ENCODE measurements around the gene YIPF1. TPM values are rescaled to one million over a fixed set of nuclear protein-coding genes. Genes with fewer than 3 reads are reported as not detected.

Gene YIPF1
- polyA plus RNA-seq, 3 donors = 24.4 to 51.9 (median 42.1) TPM

DNA sequence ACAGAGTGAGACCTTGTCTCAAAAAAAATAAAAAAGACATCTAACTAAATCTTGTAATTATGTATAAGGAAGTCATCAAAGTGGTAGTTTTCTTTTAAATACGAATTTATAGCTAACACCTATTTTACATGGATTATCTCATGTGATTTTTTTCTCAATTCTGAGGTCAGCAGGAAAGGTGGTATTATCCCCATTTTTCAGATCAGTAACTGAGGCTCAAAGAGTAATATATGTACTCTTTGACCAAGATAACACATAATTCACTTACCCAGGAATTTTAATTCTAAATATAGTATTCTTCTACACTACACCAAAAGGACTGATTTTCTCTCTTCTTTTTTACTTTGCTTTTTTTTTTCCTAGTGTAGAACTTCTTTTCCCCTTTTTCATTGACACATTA is 46.8 kb upstream of the YIPF1 start:
- peaks cover 30 to 67% of the 10 kb centered on the region in 2 donors for H3K36me3 Mint-ChIP-seq
- no CpG with 5 or more reads among the region's 1 CpG for WGBS (ENCODE audit: insufficient coverage)

GRCh38 chr1:53934170-53934765 is 44.7 kb upstream of the YIPF1 start:
- H3K79me2 ChIP-seq (ENCODE audit: insufficient read depth, low read length) = no peaks in the 10 kb centered on the region
- peaks cover 19 to 20% of the 10 kb centered on the region in 2 donors for H3K9me3 ChIP-seq (replicated peaks in 1 of 2; ENCODE audit: control insufficient read depth in 1 of 2, insufficient read depth in 1 of 2, low read length in 2 of 2)
- peaks cover 11 to 29% (median 18%) of the 10 kb centered on the region in 7 donors for H3K9me3 Mint-ChIP-seq
- H3K9ac ChIP-seq (ENCODE audit: insufficient read depth, low read length, poor library complexity, severe bottlenecking) = no peak overlapping the region
- no peaks in the 10 kb centered on the region for H3K27me3 ChIP-seq (ENCODE audit: control insufficient read depth in 2 of 2, insufficient read depth in 2 of 2, low read length in 2 of 2)
- TF ChIP-seq CTCF (IDR thresholded peaks at IDR 0.05) = no peak
- WGBS (ENCODE audit: insufficient coverage) = no CpG with 5 or more reads among the region's 1 CpG
- H3K27ac Mint-ChIP-seq = no peak overlapping the region
- no peaks in the 10 kb centered on the region for H3K4me1 Mint-ChIP-seq
- H3K4me1 ChIP-seq (ENCODE audit: control insufficient read depth in 1 of 2, insufficient read depth in 2 of 2, low read length in 2 of 2) = no peaks in the 10 kb centered on the region
- no peak overlapping the region for H3K27ac ChIP-seq (ENCODE audit: low read depth in 1 of 2, low read length in 2 of 2)
- no peak overlapping the region for H2AFZ ChIP-seq (ENCODE audit: insufficient read depth, low read depth, low read length, poor library complexity, severe bottlenecking)
- peaks cover 8 to 71% of the 10 kb centered on the region in 2 donors for H3K36me3 ChIP-seq (replicated peaks in 1 of 2; ENCODE audit: control insufficient read depth in 1 of 2, insufficient read depth in 2 of 2, low read length in 2 of 2)
- DNase-seq = no peak
- no peak overlapping the region for H3K4me3 Mint-ChIP-seq
- no peak overlapping the region for H3K4me3 ChIP-seq (replicated peaks in 1 of 3; ENCODE audit: low read depth in 2 of 3, low read length in 3 of 3)
- intact Hi-C loops (cut with micrococcal nuclease) = no loop called here
- no peak overlapping the region for H3K4me2 ChIP-seq (replicated peaks; ENCODE audit: extremely low read depth, low read length, poor library complexity, severe bottlenecking)
- H3K36me3 Mint-ChIP-seq = peaks cover 40 to 75% of the 10 kb centered on the region in 2 donors
- H4K20me1 ChIP-seq (ENCODE audit: insufficient read depth, low read length) = no peaks in the 10 kb centered on the region
- no peaks in the 10 kb centered on the region for H3K27me3 Mint-ChIP-seq (ENCODE audit: low read depth in 3 of 3)

More for the DNA sequence above, 46.8 kb upstream of the YIPF1 start:
- Mint-ChIP-seq H3K9me3 (peaks cover 11 to 29% (median 18%) of the 10 kb centered on the region in 7 donors), H3K4me1 (no peaks in the 10 kb centered on the region), H3K4me3 (no peak overlapping the region), H3K27ac (no peak overlapping the region), H3K27me3 (ENCODE audit: low read depth in 3 of 3) (no peaks in the 10 kb centered on the region)
- Histone ChIP-seq H3K4me1 (ENCODE audit: control insufficient read depth in 1 of 2, insufficient read depth in 2 of 2, low read length in 2 of 2) (no peaks in the 10 kb centered on the region), H3K4me2 (replicated peaks; ENCODE audit: extremely low read depth, low read length, poor library complexity, severe bottlenecking) (no peak overlapping the region), H2AFZ (ENCODE audit: insufficient read depth, low read depth, low read length, poor library complexity, severe bottlenecking) (no peak overlapping the region), H3K79me2 (ENCODE audit: insufficient read depth, low read length) (no peaks in the 10 kb centered on the region), H4K20me1 (ENCODE audit: insufficient read depth, low read length) (no peaks in the 10 kb centered on the region), H3K9ac (ENCODE audit: insufficient read depth, low read length, poor library complexity, severe bottlenecking) (no peak overlapping the region), H3K9me3 (replicated peaks in 1 of 2; ENCODE audit: control insufficient read depth in 1 of 2, insufficient read depth in 1 of 2, low read length in 2 of 2) (peaks cover 19 to 20% of the 10 kb centered on the region in 2 donors), H3K27me3 (ENCODE audit: control insufficient read depth in 2 of 2, insufficient read depth in 2 of 2, low read length in 2 of 2) (no peaks in the 10 kb centered on the region), H3K4me3 (replicated peaks in 1 of 3; ENCODE audit: low read depth in 2 of 3, low read length in 3 of 3) (no peak overlapping the region), H3K27ac (ENCODE audit: low read depth in 1 of 2, low read length in 2 of 2) (no peak overlapping the region), H3K36me3 (replicated peaks in 1 of 2; ENCODE audit: control insufficient read depth in 1 of 2, insufficient read depth in 2 of 2, low read length in 2 of 2) (peaks cover 4 to 59% of the 10 kb centered on the region in 2 donors)
- no peak for DNase-seq
- intact Hi-C loops (cut with micrococcal nuclease) = no loop called here
- TF ChIP-seq CTCF (IDR thresholded peaks at IDR 0.05) = no peak
